DND-41 (cell line): Measurements from ENCODE around the gene BTBD18.
A peak's percentile ranks its signal among the peaks of the same experiment; 100 is the strongest.

Experiments used
- ATAC-seq: fragments of 200-7000 bp; cut with Tn5 transposase; 3 replicates; pipeline ENCODE4 v1.9.1; 2021; ENCODE audit warnings: low read depth; ENCODE audit not compliant: insufficient read depth
- DNase-seq: peaks from one replicate; pipeline ENCODE4 v3.0.0-alpha.2; 2020
- H2AFZ ChIP-seq: 2 replicates; pipeline ENCODE4 v1.6.0; 2012; ENCODE audit warnings: low read depth, low read length
- H3K27ac ChIP-seq: 2 replicates; pipeline ENCODE4 v1.5.1; 2012; ENCODE audit warnings: low read length, inconsistent platforms
- H3K27me3 ChIP-seq: fragments of 200-600 bp; sonication (generic); 2 replicates; pipeline ENCODE4 v1.6.0; 2012; ENCODE audit warnings: low read length, mild to moderate bottlenecking, inconsistent platforms; ENCODE audit not compliant: insufficient read depth, poor library complexity
- H3K36me3 ChIP-seq: 2 replicates; pipeline ENCODE4 v1.5.1; 2012; ENCODE audit warnings: low read length, inconsistent platforms; ENCODE audit not compliant: insufficient read depth
- H3K4me1 ChIP-seq: 2 replicates; pipeline ENCODE4 v1.5.1; 2012; ENCODE audit warnings: mild to moderate bottlenecking, low read length; ENCODE audit not compliant: insufficient read depth
- H3K4me2 ChIP-seq: 2 replicates; pipeline ENCODE4 v1.6.0; 2012; ENCODE audit warnings: mild to moderate bottlenecking, moderate library complexity, low read length, inconsistent platforms; ENCODE audit not compliant: insufficient read depth
- H3K4me3 ChIP-seq, 2 experiments: fragments of 200-600 bp in 1 of 2; shearing (Covaris generic) in 1 of 2; 2 replicates each; pipeline ENCODE4 v1.5.1; 2012 to 2016; ENCODE audit warnings: inconsistent platforms in 2 of 2, low read length in 2 of 2, mild to moderate bottlenecking in 2 of 2, low read depth in 1 of 2, moderate library complexity in 1 of 2
- H3K79me2 ChIP-seq: 2 replicates; pipeline ENCODE4 v1.6.0; 2012; ENCODE audit warnings: low read length, inconsistent platforms; ENCODE audit not compliant: insufficient read depth
- H3K9ac ChIP-seq: 2 replicates; pipeline ENCODE4 v1.6.0; 2012; ENCODE audit warnings: low read depth, mild to moderate bottlenecking, inconsistent platforms, low read length, moderate library complexity
- H3K9me3 ChIP-seq: 2 replicates; pipeline ENCODE4 v1.5.1; 2012; ENCODE audit warnings: low read length, moderate library complexity, mild to moderate bottlenecking, inconsistent platforms; ENCODE audit not compliant: insufficient read depth, severe bottlenecking
- H4K20me1 ChIP-seq: 2 replicates; pipeline ENCODE4 v1.6.0; 2012; ENCODE audit warnings: low read length; ENCODE audit not compliant: insufficient read depth
- CTCF ChIP-seq: IDR thresholded peaks from 2 replicates; pipeline ENCODE4 v1.5.1; 2012; ENCODE audit warnings: borderline replicate concordance, low read length, moderate library complexity, mild to moderate bottlenecking; ENCODE audit not compliant: poor library complexity, severe bottlenecking; ENCODE audit errors: extremely low read depth
- EZH2 ChIP-seq: IDR thresholded peaks from 3 replicates; pipeline ENCODE4 v1.6.1; 2012; ENCODE audit warnings: borderline replicate concordance, low read depth, mild to moderate bottlenecking, moderate library complexity, low read length, inconsistent platforms; ENCODE audit not compliant: severe bottlenecking

BTBD18 gene

GRCh38 chr11:57761301-57762234, 9.9 kb upstream of the BTBD18 start, which contains the start of gene CTNND1:
Gene CTNND1, plus strand, starts transcription at chr11:57761802. Its CDS starts 29,677 bp downstream, at chr11:57791479.
- peak within 1 kb of the TSS; percentile 54 for H3K9ac ChIP-seq
- H4K20me1 ChIP-seq, result no peaks in the 10 kb centered on the region
- no peaks in the 10 kb centered on the region for H3K27me3 ChIP-seq
- peak within 1 kb of the TSS; percentile 70 for H3K27ac ChIP-seq
- peak within 1 kb of the TSS; percentile 59 for H2AFZ ChIP-seq
- peak; percentile 62 for DNase-seq
- peak within 1 kb of the TSS; percentile 27 to 53; a peak in 3 of 4 replicates for H3K4me3 ChIP-seq
- ATAC-seq, result peak; percentile 89
- peak within 1 kb of the TSS; percentile 57; the same call in 1 of the 2 replicates for H3K4me2 ChIP-seq
- H3K4me1 ChIP-seq, result peaks cover 11% of the 10 kb centered on the region; the same call in 1 of the 2 replicates
- H3K79me2 ChIP-seq, result peaks cover 45% of the 10 kb centered on the region
- no peak for TF ChIP-seq EZH2
- no peak for TF ChIP-seq CTCF
- no peaks in the 10 kb centered on the region for H3K36me3 ChIP-seq
- no peaks in the 10 kb centered on the region for H3K9me3 ChIP-seq

GRCh38 chr11:57758174-57758573, 6.6 kb upstream of the BTBD18 start:
- no peak for TF ChIP-seq CTCF
- TF ChIP-seq EZH2, result no peak
- Histone ChIP-seq H4K20me1 (no peaks in the 10 kb centered on the region), H3K79me2 (peaks cover 14% of the 10 kb centered on the region), H3K9me3 (no peaks in the 10 kb centered on the region), H3K4me2 (no peak overlapping the region), H3K9ac (no peak overlapping the region), H3K4me3 (no peak overlapping the region), H3K27me3 (no peaks in the 10 kb centered on the region), H3K27ac (no peak overlapping the region), H3K36me3 (no peaks in the 10 kb centered on the region), H2AFZ (no peak overlapping the region), H3K4me1 (no peaks in the 10 kb centered on the region)
- DNase-seq (no peak), ATAC-seq (no peak)

GRCh38 chr11:57752954-57753353, 1.3 kb upstream of the BTBD18 start:
- H3K4me3 ChIP-seq, result no peak overlapping the region

More at GRCh38 chr11:57752954-57753353, 1.3 kb upstream of the BTBD18 start:
- no peaks in the 10 kb centered on the region for H3K79me2 ChIP-seq
- H3K9me3 ChIP-seq, result no peaks in the 10 kb centered on the region
- ATAC-seq (no peak), DNase-seq (no peak)
- H4K20me1 ChIP-seq, result no peaks in the 10 kb centered on the region
- no peaks in the 10 kb centered on the region for H3K4me1 ChIP-seq
- no peak overlapping the region for H2AFZ ChIP-seq
- no peak overlapping the region for H3K9ac ChIP-seq
- TF ChIP-seq EZH2, result no peak
- no peak for TF ChIP-seq CTCF
- H3K36me3 ChIP-seq, result no peaks in the 10 kb centered on the region
- H3K27ac ChIP-seq, result no peak overlapping the region
- no peak overlapping the region for H3K4me2 ChIP-seq
- no peaks in the 10 kb centered on the region for H3K27me3 ChIP-seq
